ENCODE data around the gene KRT10.
"Not testable (repeated sequence)": the region's sequence is repeated elsewhere in the genome, so short reads cannot be mapped to it uniquely, and the experiment has no call there.

The KRT10 gene

DNA sequence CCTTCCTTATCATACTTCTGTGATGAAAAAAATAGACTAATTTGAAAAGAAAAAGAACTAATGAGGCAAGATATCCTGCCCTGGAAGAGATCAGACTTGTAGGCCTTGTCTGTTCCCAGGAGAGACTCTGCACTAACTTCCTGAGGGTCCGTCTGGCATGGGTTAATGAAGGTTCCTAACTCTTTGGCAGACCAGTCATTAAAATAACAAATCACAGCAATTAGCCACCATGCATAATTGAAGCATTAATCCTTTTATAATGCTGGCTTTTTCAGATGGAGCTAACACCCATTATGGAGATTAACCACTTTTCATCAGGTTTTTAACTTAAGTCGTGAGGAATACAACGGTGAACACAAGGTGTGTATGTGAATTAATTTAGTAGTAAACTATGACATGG, 10.4 kb upstream of the KRT10 start:
- DNase-seq (ENCODE audit: low spot score) = no peak

DNA sequence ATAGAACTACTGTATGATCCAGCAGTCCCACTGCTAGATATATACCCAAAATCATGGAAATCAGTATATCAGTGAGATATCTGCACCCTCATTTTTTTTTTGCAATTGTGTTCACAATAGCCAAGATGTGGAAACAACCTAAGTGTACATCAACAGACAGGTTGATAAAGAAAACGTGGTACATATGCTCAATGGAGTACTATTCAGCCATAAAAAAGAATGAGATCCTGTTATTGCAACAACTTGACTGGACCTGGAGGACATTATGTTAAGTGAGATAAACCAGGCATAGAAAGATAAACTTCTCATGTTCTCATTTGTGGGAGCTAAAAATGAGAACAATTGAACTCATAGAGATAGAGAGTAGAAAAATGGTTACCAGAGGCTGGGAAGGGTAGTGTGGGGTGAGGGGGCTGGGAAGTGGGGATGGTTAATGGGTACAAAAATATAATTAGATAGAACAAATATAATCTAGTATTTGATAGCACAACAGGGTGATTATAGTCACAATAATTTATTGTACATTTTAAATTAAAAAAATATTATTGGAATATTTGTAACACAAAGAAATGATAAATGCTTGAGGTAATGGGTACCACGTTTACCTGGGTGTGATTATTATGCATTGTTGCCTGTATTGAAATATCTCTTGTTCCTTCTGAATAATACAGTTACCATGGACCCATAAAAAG, 7.8 kb upstream of the KRT10 start:
- no peak for DNase-seq (ENCODE audit: low spot score)

DNA sequence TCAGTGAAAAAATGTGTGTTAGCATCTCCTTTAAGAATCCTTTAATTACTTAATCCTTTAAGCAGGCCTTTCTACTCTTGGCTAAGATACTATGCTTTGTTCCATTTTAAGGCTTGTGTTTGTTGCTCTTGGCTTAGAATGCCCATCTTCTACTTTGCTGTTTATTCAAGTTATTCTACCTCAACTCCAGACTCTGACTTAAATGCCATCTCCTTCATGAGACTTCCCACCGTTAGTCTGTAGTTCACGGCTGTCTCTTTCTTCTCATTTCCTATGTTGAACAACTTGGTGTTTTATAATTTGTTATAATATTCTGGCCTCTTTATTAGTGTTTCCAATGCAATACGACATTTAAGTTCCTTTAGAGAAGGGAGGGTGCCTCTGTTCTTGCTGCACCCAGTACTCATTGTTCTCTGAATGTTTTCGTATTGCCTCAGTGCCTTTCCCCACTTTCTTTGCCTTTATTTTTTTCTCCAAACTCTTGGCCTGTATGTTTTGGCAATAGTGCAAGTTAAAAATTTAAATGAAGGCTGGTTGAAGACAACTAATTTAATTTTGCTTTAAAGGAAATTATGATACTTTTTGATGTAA, 6.1 kb upstream of the KRT10 start:
- DNase-seq (ENCODE audit: low spot score) = no peak

DNA sequence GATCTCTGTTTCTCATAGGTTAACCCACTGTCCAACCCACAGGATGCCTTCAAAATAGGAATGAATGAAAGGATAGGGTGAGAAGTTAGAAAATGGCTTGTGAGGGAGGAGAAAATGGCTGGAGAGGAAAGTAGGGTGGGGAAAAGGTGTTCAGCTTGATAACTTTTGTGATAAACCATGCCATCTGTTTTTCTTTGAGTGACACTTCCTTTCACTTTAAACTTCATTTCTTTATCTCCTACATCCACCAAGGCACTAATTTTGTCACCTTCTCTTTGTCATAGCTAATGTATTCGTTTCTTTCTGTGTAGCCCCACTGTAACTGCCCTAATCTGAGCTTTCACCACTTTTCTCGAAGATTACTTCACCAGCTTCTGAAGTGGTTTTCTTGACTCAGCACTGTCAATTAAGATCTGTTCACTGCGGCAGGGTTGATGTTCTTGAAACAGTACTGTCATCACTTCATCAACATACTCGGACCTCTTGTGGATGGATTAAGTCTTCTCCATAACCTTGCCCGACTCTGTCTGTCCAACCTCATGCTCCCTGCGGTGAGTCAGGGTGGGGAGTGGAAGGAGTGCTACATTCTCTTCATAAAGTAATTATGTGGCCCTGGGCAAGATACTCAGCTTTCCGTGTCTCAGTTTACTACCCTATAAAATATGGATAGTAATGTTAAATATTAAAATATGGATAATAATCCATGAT, 5.5 kb upstream of the KRT10 start:
- DNase-seq (ENCODE audit: low spot score) = no peak

DNA sequence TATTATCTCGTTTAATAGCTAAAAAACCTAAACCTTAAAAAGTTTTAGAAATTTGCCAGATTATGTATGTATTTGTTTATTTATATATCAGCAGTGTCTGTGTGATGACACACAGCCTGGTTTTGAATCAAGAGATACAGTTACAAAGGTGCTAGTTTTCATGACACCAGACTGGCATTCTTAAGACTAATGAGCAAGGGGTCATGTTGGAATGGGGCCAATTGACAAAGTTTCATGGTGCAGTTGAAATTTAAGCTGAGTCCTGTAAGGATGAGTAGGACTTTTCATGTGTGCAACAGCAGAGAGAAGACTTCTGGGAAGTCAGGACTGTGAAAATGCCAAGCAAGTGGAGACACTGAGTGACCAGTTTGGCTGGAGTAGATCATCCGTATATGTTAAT, 3.2 kb upstream of the KRT10 start:
- DNase-seq (ENCODE audit: low spot score) = no peak

DNA sequence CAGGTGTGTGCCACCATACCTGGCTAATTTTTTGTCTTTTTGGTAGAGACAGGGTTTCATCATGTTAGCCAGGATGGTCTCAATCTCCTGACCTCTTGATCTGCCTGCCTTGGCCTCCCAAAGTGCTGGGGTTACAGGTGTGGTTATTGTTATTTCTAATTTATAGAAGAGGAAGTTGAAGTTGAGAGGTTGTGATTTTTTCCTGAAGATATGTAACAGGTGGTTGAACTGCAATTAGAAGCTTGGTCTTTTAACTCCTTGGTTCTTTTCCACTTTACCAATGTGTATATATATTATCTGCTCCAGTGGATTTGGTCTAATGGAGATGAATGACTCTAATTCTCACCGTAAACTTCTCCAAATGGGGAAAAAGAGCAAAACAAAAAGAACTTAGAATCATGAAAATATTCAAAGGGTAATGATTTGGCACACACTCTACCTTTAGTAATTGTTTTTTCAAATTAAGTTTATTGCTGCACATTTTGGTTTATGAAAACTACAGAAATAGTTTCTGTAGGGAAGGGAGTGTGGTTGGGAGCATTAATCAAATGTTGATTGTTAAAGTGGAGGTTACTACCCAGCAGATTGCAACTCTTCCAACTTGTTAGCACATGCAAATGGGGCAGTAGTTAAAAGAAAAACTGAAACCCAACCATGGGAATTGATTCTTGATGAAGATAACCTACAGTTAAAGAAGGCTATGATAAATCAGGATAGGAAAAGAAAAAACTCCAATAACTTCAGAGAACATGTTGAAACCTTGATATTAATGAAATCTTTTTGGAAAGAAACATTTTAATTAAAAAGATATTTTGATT, 1.8 kb upstream of the KRT10 start:
- no peak for DNase-seq (ENCODE audit: low spot score)

GRCh38 chr17:40821536-40821935, 878 bp downstream of the KRT10 start:
- no peak for DNase-seq (ENCODE audit: low spot score)

- DNase-seq (ENCODE audit: low spot score) = no peak
Observed at GRCh38 chr17:40820228-40820838, 2.1 kb downstream of the KRT10 start.

DNA sequence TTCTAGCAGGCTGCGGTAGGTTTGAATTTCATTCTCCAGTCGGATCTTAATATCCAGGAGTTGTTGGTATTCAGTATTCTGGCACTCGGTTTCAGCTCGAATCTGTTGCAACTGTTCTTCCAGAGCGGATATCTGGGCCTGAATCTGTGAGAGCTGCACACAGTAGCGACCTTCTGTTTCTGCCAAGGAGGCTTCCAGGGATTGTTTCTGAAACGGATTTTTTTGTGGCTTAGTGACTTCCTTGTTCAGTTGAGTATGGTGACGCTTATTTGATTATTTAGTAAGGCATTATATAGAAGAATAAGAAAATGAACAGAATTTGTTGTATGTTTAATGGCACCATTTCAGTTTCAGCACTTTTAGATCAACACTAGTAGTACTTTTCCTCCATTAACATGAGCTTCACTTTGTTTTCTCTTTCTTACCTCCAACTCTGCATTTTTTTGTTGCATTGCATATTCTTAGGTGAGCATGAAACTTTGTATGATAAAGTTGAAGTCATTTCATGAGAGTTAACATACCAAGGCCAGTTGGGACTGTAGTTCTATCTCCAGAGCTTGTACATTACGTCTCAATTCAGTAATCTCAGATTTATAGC, 2.8 kb downstream of the KRT10 start:
- no peak for DNase-seq (ENCODE audit: low spot score)

DNA sequence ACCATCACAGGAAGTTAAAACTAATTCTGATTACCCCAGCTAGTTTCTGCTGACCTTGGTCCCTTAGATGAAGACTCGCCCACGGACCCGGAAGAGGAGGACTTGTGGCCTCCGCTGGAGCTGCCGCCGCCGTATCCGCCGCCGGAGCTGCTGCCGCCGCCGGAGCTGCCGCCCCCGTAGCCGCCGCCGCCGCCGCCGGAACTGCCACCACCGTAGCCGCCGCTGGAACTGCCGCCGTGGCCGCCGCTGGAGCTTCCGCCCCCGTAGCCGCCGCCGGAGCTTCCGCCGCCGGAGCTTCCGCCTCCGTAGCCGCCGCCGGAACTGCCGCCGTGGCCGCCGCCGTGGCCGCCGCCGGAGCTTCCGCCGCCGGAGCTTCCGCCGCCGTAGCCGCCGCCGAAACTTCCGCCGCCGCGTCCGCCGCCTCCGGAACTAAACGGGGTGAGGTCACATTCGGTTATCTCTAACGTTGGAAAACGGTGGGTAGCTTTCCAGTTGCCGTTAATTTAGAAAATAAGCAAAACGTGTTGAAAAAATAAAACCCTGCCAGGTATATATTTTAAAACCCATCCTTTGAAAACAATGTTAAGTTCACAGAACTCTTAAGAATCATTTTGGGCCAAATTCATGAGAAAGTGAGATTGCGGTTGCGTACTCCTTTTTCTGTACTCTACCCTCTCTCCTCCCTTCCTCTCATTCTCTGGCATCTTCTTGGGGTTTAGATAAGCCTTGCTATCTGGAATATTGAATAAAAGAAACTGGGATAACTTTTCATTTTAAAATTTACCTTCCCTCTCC, 3.5 kb downstream of the KRT10 start:
- peak; percentile 81 for DNase-seq (ENCODE audit: low spot score)

DNA sequence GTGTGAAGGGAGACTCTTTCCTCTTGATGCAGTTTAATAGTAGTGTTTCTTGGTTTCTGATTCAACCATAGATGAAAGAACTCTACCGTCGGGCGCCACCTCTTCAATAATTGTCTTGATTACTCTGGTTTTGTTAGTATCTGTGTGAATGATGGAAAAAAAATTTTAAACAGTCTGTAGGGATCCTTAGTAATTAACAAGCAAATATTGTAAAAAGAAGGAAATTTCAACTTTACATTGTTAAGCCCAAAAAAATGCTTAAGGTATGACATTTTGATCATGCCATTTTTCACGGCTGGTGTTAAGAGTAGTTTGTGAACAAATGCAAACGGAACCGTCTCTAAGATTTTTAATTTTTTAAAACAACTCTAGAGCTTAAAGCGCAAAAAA, 4.1 kb downstream of the KRT10 start:
- DNase-seq (ENCODE audit: low spot score) = no peak

- DNase-seq (ENCODE audit: low spot score) = no peak
Observed at GRCh38 chr17:40817103-40817682, 5.2 kb downstream of the KRT10 start.

DNA sequence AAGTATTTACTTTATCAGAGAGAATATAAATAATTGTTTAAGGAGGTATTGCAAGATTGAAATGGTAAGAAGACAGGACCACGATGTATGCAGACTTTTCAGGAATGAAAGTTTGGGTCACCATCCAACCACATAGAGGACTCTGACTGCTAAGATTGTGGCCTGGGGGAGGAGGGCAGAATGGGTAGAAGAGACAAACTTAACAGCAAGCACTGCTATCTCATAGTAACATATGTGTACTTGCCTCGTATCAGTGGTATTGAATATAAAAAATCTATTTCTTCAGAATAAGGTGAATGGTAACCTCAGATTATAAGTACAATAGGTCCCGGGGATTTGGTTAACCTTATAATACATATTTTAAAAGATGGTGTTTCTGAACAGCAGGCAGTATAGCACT, 5.8 kb downstream of the KRT10 start:
- no peak for DNase-seq (ENCODE audit: low spot score)

DNA sequence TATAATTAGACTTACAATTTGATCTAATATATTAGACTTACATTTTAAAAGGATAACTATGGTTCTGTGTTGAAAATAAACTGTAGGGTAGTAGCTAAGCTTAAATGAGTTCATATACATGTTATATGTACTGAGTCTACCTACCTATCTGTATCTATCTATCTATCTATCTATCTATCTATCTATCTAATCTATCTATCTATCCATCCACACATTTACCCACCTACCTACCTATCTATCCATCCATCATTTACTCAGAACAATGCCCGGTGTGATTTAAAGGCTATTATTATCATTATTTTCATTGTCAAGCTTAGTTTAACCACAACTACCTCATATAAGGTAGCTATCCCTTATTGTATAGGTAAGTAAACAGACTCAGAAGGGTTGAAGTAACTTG, 7.0 kb downstream of the KRT10 start:
- DNase-seq (ENCODE audit: low spot score) = no peak

DNA sequence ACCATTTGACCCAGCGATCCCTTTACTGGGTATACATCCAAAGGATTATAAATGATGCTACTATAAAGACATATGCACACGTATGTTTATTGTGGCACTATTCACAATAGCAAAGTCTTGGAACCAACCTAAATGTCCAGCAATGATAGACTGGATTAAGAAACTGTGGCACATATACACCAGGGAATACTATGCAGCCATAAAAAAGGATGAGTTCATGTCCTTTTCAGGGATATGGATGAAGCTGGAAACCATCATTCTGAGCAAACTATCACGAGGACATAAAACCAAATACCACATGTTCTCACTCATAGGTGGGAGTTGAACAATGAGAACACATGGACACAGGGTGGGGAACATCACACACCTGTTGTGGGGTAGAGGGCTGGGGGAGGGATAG, 7.8 kb downstream of the KRT10 start:
- DNase-seq (ENCODE audit: low spot score) = not testable (repeated sequence)

GRCh38 chr17:40813804-40814203, 8.6 kb downstream of the KRT10 start:
- no peak for DNase-seq (ENCODE audit: low spot score)

DNA sequence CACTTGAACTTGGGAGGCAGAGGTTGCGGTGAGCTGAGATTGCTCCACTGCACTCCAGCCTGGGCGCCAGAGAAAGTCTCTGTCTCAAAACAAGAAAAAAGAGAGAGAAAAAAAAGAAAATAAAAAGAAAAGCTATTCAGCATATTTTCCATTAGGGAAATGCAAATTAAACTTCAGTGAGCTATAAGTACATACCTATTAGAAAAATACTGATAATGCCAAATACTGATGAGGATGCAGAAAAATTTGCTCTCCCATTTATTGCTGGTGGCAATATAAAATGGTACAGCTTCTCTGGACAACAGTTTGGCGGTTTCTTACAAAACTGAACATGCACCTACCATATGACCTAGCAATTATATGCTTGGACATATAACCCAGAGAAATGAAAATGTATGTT, 9.8 kb downstream of the KRT10 start:
- no peak for DNase-seq (ENCODE audit: low spot score)

- no peak for DNase-seq (ENCODE audit: low spot score)
Observed at GRCh38 chr17:40810494-40810893, 11.9 kb downstream of the KRT10 start.

DNA sequence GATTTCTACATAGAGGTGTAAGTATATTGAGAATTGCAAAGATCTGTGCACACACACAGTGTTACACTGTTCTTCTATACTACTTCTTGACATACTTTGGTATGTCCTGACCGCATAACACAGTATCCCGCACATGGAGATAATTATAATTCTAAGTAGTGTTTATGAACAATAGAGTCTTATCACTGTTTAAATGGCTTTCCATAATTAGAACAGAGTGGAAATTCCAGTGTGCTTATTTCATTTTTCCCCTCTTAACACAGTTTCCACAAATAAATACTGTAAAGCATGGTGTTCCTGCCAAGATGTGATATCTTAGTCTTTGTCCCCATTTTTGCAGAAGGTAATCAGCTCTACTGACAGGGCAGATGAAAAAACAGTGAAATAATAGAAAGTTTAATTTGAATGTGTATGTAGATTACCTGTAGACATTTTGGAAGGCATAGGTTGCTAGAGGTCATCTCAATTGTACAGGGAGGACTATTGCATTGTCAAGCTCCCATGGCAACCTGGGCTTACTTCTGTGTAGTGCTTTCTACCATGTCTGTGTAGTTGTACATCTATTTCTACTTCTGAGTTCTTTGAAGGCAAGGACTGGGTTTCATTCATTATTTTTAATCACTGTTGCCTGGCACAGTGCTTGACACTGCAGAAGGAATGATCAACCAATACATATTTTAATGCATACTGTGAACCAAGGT, 12.5 kb downstream of the KRT10 start:
- DNase-seq (ENCODE audit: low spot score) = no peak

DNA sequence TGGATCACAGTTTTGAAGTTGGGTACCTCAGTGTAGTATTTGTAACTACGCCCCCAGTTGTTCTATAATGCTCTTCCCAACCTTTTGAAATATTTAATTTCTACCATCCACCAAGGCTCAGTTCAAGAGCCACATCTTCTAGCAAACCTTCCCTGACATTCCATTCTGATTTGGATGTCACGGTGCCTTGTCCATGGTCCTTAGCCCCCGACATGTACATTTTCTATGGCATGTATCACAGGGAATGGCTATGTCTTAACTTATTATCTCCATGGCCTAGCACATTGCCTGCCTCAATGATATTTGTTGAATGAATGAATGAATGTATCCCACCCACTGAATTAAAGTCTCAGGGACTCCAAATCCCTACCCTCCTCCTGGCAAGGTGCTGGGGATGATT, 16.3 kb downstream of the KRT10 start:
- no peak for DNase-seq (ENCODE audit: low spot score)
